ENCODE measurements around the gene POLRMT.

DNA sequence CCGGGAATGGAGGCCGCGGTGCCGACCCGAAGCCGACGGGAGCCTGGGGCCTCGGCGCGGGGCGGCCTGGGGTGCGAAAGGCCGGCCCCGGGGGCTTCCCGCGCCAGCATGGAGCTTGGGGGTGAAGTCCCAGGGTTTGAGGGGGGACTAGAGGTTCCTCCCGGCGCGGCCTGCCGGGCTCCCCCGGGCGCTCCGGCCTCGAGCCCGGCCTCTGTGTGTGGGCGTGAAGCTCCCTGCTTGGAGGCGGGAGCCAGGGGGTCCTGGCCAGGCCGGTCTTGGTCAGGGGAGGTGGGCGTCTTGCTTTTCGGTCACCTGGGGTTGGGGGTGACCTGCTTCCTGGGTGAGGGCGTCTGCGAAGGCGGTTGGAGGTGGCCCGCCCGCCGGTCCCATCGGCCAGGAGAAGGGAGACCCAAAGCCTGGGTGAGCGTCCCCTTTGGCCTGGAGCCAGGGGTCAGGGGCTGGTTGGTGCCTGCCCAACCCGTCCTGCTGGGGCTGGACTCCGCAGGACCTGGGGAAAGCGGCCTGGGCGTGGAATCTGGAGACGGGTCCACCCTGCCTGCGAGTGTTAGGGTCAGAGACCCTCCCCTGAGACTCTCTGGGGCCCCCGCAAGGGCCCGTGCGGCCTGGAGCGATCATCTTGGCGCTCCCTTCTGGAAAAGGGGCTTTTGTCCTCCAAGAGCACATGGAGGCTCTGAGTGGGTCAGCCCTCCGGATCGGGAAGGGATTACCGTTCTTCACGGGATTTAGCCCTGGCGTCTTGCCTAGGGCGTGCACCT, 60.4 kb downstream of the POLRMT start:
- TF ChIP-seq, protein P1, sequence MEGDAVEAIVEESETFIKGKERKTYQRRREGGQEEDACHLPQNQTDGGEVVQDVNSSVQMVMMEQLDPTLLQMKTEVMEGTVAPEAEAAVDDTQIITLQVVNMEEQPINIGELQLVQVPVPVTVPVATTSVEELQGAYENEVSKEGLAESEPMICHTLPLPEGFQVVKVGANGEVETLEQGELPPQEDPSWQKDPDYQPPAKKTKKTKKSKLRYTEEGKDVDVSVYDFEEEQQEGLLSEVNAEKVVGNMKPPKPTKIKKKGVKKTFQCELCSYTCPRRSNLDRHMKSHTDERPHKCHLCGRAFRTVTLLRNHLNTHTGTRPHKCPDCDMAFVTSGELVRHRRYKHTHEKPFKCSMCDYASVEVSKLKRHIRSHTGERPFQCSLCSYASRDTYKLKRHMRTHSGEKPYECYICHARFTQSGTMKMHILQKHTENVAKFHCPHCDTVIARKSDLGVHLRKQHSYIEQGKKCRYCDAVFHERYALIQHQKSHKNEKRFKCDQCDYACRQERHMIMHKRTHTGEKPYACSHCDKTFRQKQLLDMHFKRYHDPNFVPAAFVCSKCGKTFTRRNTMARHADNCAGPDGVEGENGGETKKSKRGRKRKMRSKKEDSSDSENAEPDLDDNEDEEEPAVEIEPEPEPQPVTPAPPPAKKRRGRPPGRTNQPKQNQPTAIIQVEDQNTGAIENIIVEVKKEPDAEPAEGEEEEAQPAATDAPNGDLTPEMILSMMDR (IDR thresholded peaks at IDR 0.05), result peak in 2 of 3 donors; percentile 9 to 30
- TF ChIP-seq POLR2A (IDR thresholded peaks at IDR 0.05) (no peak), EP300 (IDR thresholded peaks at IDR 0.05) (no peak)
